Endometrial microvascular endothelial cells (primary cell): Measurements from ENCODE around the gene AGPAT2. TPM values are rescaled to one million over a fixed set of nuclear protein-coding genes. Genes with fewer than 3 reads are reported as not detected.

Experiments
- in situ Hi-C: cut with HindIII; loops from 2 replicates; pipeline ENCODE4 v1.10.0; 2017; ENCODE audit warnings: low sequenced_read_pairs, low pct_unique_long_range_greater_than_20kb; ENCODE audit errors: inconsistent ontology term
- total RNA-seq: library from RNA; depleted of rRNA; stranded (reverse); fragments of >200 nt; gene quantifications from one replicate; pipeline ENCODE4 v1.2.3, GENCODE V29; 2015; ENCODE audit errors: inconsistent ontology term

The AGPAT2 gene
- total RNA-seq = 31.7 TPM

GRCh38 chr9:136686794-136687711 lies at the start of gene AGPAT2:
AGPAT2 (minus strand) TSS chr9:136687457; CDS start chr9:136687357, 100 bp downstream.
- in situ Hi-C loops = no loop called here

- in situ Hi-C loops = no loop called here
Observed at GRCh38 chr9:136735812-136736480, 48.7 kb upstream of the AGPAT2 start.

GRCh38 chr9:136734837-136735496 lies 47.7 kb upstream of the AGPAT2 start:
- in situ Hi-C loops = no loop called here

GRCh38 chr9:136733611-136734010 lies 46.4 kb upstream of the AGPAT2 start:
- in situ Hi-C loops = no loop called here

GRCh38 chr9:136732444-136733178 lies 45.4 kb upstream of the AGPAT2 start:
- in situ Hi-C loops = no loop called here

- in situ Hi-C loops = no loop called here
Observed at GRCh38 chr9:136729926-136730325, 42.7 kb upstream of the AGPAT2 start.

GRCh38 chr9:136729144-136729543 lies 41.9 kb upstream of the AGPAT2 start:
- in situ Hi-C loops = no loop called here

- in situ Hi-C loops = no loop called here
Observed at GRCh38 chr9:136728548-136729123, 41.4 kb upstream of the AGPAT2 start.

GRCh38 chr9:136728080-136728547 lies 40.9 kb upstream of the AGPAT2 start:
- in situ Hi-C loops = no loop called here

- in situ Hi-C loops = no loop called here
Observed at GRCh38 chr9:136726631-136727191, 39.5 kb upstream of the AGPAT2 start.

GRCh38 chr9:136726118-136726517 lies 38.9 kb upstream of the AGPAT2 start:
- in situ Hi-C loops = no loop called here

- in situ Hi-C loops = no loop called here
Observed at GRCh38 chr9:136725612-136726011, 38.4 kb upstream of the AGPAT2 start.

GRCh38 chr9:136724772-136725171 lies 37.5 kb upstream of the AGPAT2 start:
- in situ Hi-C loops = no loop called here

- in situ Hi-C loops = no loop called here
Observed at GRCh38 chr9:136723989-136724388, 36.7 kb upstream of the AGPAT2 start.

- in situ Hi-C loops = no loop called here
Observed at GRCh38 chr9:136723362-136723976, 36.2 kb upstream of the AGPAT2 start.

- in situ Hi-C loops = no loop called here
Observed at GRCh38 chr9:136722969-136723356, 35.7 kb upstream of the AGPAT2 start.

- in situ Hi-C loops = no loop called here
Observed at GRCh38 chr9:136722093-136722968, 35.1 kb upstream of the AGPAT2 start.
